ENCODE results near the gene FAM171A2.
"Not testable (repeated sequence)": the region's sequence is repeated elsewhere in the genome, so short reads cannot be mapped to it uniquely, and the experiment has no call there.

FAM171A2 gene

GRCh38 chr17:44363613-44364159 lies at the start of gene FAM171A2:
Gene FAM171A2, minus strand, starts transcription at chr17:44363853. Its CDS starts 139 bp downstream, at chr17:44363714.
- no peak for FAIRE-seq

- FAIRE-seq, result no peak
Observed at GRCh38 chr17:44409309-44410028, 45.8 kb upstream of the FAM171A2 start.

GRCh38 chr17:44408786-44409185 lies 45.1 kb upstream of the FAM171A2 start:
- FAIRE-seq, result no peak

GRCh38 chr17:44402564-44403172 lies 39.0 kb upstream of the FAM171A2 start:
- FAIRE-seq, result no peak

- no peak for FAIRE-seq
Observed at GRCh38 chr17:44400226-44400847, 36.7 kb upstream of the FAM171A2 start.

- FAIRE-seq, result no peak
Observed at GRCh38 chr17:44398692-44399691, 35.3 kb upstream of the FAM171A2 start.

- no peak for FAIRE-seq
Observed at GRCh38 chr17:44397479-44398440, 34.1 kb upstream of the FAM171A2 start.

- FAIRE-seq, result no peak
Observed at GRCh38 chr17:44396946-44397345, 33.3 kb upstream of the FAM171A2 start.

GRCh38 chr17:44394833-44395232 lies 31.2 kb upstream of the FAM171A2 start:
- FAIRE-seq, result no peak

GRCh38 chr17:44394112-44394511 lies 30.5 kb upstream of the FAM171A2 start:
- FAIRE-seq, result not testable (repeated sequence)

GRCh38 chr17:44390250-44390870 lies 26.7 kb upstream of the FAM171A2 start:
- FAIRE-seq, result no peak

- no peak for FAIRE-seq
Observed at GRCh38 chr17:44389723-44390202, 26.1 kb upstream of the FAM171A2 start.

GRCh38 chr17:44389281-44389680 lies 25.6 kb upstream of the FAM171A2 start, which contains the start of gene ITGA2B:
Gene ITGA2B, minus strand, starts transcription at chr17:44389649. Its CDS starts 176 bp downstream, at chr17:44389473.
- FAIRE-seq, result no peak

GRCh38 chr17:44387804-44388203 lies 24.2 kb upstream of the FAM171A2 start:
- no peak for FAIRE-seq

- no peak for FAIRE-seq
Observed at GRCh38 chr17:44386182-44386525, 22.5 kb upstream of the FAM171A2 start.

- FAIRE-seq, result no peak
Observed at GRCh38 chr17:44385287-44386181, 21.9 kb upstream of the FAM171A2 start.

GRCh38 chr17:44384823-44385286 lies 21.2 kb upstream of the FAM171A2 start:
- no peak for FAIRE-seq

- no peak for FAIRE-seq
Observed at GRCh38 chr17:44384281-44384822, 20.7 kb upstream of the FAM171A2 start.

GRCh38 chr17:44383861-44384260 lies 20.2 kb upstream of the FAM171A2 start:
- FAIRE-seq, result no peak

Data from endometrium (tissue), 2 donors.